ENCODE measurements around the gene PABPC1L. TPM values are rescaled to one million over a fixed set of nuclear protein-coding genes. Genes with fewer than 3 reads are reported as not detected.

PABPC1L gene
- total and polyA plus RNA-seq, 2 of the 13 experiments (the other 11 are each of a cell fraction or from before 2014, with no cell fraction given): 30.8 to 252 TPM

- peak; percentile 75; the same call in 1 of the 2 replicates for TF ChIP-seq TEF (CRISPR knock-in tag; IDR thresholded peaks at IDR 0.05)
- TF ChIP-seq FOXK2 (IDR thresholded peaks at IDR 0.05): no peak
- TF ChIP-seq TFAP4 (IDR thresholded peaks at IDR 0.05; ENCODE audit: borderline replicate concordance, low read depth): peak; percentile 20; the same call in 1 of the 2 replicates
- peak; percentile 65; the same call in 1 of the 2 replicates for TF ChIP-seq DR1 (CRISPR knock-in tag; IDR thresholded peaks at IDR 0.05)
- TF ChIP-seq ZEB1 (IDR thresholded peaks at IDR 0.05; ENCODE audit: insufficient replicate concordance, low read depth): peak; percentile 49
- peak; percentile 97 for TF ChIP-seq REL (CRISPR knock-in tag; conservative IDR thresholded peaks at IDR 0.05)
- peak; percentile 79 for TF ChIP-seq ZNF264 (CRISPR knock-in tag; IDR thresholded peaks at IDR 0.05)
- TF ChIP-seq ZNF318 (CRISPR knock-in tag; IDR thresholded peaks at IDR 0.05): peak; percentile 93; the same call in 1 of the 2 replicates
- TF ChIP-seq CENPBD1 (CRISPR knock-in tag; IDR thresholded peaks at IDR 0.05; ENCODE audit: borderline replicate concordance, low read depth): no peak
- peak; percentile 100 for TF ChIP-seq ZNF605 (CRISPR knock-in tag; IDR thresholded peaks at IDR 0.05)
- no peak for TF ChIP-seq ZKSCAN1 (IDR thresholded peaks at IDR 0.05; ENCODE audit: low read length)
- peak; percentile 96; the same call in 1 of the 2 replicates for TF ChIP-seq ARHGAP35 (CRISPR knock-in tag; IDR thresholded peaks at IDR 0.05; ENCODE audit: borderline replicate concordance)
- TF ChIP-seq TSC22D2 (CRISPR knock-in tag; IDR thresholded peaks at IDR 0.05; ENCODE audit: borderline replicate concordance): peak; percentile 99; the same call in 1 of the 2 replicates
- TF ChIP-seq SUZ12 (IDR thresholded peaks at IDR 0.05; ENCODE audit: low read depth, low read length): no peak
- TF ChIP-seq ZFP41 (CRISPR knock-in tag; IDR thresholded peaks at IDR 0.05; ENCODE audit: borderline replicate concordance): peak; percentile 96
- TF ChIP-seq ZNF619 (CRISPR knock-in tag; IDR thresholded peaks at IDR 0.05): peak; percentile 82; the same call in 1 of the 2 replicates
- TF ChIP-seq TBX2 (CRISPR knock-in tag; IDR thresholded peaks at IDR 0.05; ENCODE audit: borderline replicate concordance): peak; percentile 88
- peak; percentile 73 for TF ChIP-seq SNAI1 (CRISPR knock-in tag; IDR thresholded peaks at IDR 0.05; ENCODE audit: borderline replicate concordance)
- peak; percentile 90 for TF ChIP-seq SRSF1 (optimal IDR thresholded peaks at IDR 0.05; ENCODE audit: low read depth, low read length)
Measured at GRCh38 chr20:44960103-44960852, 50.4 kb downstream of the PABPC1L start, which contains the start of gene TOMM34 (continued).

Data from HepG2 (cell line).